Islet of Langerhans (tissue), 1 donor: Measurements from ENCODE around the gene BICD2.
"Not testable (repeated sequence)": the region's sequence is repeated elsewhere in the genome, so short reads cannot be mapped to it uniquely, and the experiment has no call there.

ENCODE experiments used
- FAIRE-seq: peaks from one replicate; lab custom pipeline; 2011; peaks lifted over from hg19 to GRCh38; lab: Jason Lieb, UNC

Gene BICD2

GRCh38 chr9:92770360-92770995 is 5.8 kb upstream of the BICD2 start:
- no peak for FAIRE-seq

GRCh38 chr9:92769990-92770359 is 5.3 kb upstream of the BICD2 start:
- no peak for FAIRE-seq

- no peak for FAIRE-seq
These were observed 4.7 kb upstream of the BICD2 start for GRCh38 chr9:92769286-92769685.

DNA sequence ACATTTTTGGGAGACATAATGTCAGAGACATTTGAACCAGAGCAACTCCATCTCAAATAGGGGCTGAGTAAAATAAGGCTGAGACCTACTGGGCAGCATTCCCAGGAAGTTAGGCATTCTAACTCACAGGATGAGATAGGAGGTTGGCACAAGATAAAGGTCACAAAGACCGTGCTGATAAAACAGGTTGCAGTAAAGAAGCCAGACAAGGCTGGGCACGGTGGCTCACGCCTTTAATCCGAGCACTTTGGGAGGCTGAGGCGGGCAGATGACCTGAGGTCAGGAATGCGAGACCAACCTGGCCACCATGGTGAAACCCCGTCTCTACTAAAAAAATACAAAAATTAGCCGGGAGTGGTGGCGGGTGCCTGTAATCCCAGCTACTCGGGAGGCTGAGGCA is 4.2 kb upstream of the BICD2 start:
- not testable (repeated sequence) for FAIRE-seq

GRCh38 chr9:92767066-92768054 is 2.7 kb upstream of the BICD2 start:
- FAIRE-seq, result no peak

GRCh38 chr9:92764988-92765936 is 629 bp upstream of the BICD2 start:
- FAIRE-seq, result no peak

GRCh38 chr9:92763721-92764380 is 782 bp downstream of the BICD2 start:
- FAIRE-seq, result no peak

DNA sequence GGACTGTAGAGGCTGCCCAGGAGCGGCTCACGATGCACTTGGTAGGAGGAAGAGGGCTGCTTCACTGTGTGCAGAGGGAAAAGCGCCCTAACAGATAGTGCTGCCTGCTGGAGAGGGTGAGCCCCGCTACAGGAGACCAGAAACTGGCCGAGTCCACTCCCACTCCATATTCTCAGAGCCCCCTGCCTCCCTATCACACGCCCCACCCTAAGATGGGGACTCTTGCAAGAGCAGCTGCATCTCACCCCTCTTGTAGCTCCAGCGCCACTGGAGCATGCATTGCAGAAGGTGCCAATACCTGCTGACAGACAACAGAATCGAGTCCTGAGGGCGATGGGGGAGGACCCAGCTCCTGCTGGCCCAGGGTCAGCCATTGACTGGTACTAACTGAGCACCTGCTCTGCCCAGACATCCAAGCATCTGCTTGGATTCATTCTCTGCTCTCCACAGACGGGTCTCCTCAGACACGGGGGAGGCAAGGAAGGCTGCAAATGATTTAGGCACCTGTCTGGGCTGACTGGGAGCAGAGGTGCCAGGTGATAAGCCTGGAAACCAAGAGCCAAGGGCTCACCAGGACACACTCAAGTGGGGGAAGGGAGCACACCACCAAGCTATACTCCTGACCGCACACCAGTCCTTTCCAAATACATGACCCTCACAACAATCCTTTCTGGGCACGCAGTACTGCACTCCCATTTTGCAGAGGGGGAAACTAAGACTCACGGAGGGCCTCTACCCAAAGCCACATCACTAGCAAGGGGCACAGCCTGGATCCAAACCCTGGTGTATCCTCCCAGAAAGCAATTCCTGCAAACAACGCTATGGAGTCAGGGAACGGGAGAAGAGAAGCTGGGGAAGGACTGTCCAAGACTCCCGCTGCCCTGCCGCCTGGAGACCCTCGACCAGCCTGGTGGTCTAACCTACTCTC is 1.6 kb downstream of the BICD2 start:
- no peak for FAIRE-seq

DNA sequence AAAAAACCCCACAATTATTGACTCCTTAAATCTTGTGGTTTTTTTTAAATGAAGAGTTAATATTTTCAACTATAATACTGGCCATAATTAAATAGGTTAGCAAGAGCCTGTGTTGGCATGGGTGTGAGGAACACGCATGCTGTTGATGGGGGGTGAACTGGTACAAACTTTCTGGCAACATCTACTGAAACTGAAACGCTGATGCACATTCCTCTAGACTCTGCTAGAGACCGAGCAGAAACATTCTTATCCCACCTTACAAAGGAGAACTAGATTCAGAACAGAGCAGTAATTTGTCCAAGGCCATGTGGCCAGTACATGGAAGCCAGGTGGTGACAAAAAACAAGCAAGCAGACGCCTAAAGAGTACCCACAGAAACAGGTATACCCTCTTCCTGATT is 2.4 kb downstream of the BICD2 start:
- no peak for FAIRE-seq

- FAIRE-seq, result no peak
These were observed 2.9 kb downstream of the BICD2 start for GRCh38 chr9:92761686-92762085.

DNA sequence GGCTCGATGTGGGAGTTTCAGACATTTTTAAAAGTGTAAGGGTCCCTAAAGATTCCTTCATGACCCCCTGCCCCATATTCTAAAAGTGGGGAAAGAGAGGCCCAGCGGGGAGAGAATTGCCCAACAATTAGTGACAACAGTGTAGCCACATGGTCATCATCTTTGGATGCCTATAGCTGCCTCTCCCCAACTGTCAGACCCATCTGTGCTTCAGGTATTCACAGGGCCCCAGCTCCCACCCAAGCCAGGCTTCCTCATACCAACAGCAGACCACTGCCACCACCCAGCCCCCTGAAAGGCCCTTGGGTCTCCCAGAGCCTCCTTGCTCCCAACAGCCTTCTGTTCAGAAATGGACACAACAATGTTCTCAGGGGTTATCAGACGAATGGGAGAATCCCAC is 4.1 kb downstream of the BICD2 start:
- FAIRE-seq, result no peak

- no peak for FAIRE-seq
These were observed 4.6 kb downstream of the BICD2 start for GRCh38 chr9:92760070-92760469.

- no peak for FAIRE-seq
These were observed 5.2 kb downstream of the BICD2 start for GRCh38 chr9:92759446-92759845.

GRCh38 chr9:92756792-92757191 is 7.8 kb downstream of the BICD2 start:
- no peak for FAIRE-seq

DNA sequence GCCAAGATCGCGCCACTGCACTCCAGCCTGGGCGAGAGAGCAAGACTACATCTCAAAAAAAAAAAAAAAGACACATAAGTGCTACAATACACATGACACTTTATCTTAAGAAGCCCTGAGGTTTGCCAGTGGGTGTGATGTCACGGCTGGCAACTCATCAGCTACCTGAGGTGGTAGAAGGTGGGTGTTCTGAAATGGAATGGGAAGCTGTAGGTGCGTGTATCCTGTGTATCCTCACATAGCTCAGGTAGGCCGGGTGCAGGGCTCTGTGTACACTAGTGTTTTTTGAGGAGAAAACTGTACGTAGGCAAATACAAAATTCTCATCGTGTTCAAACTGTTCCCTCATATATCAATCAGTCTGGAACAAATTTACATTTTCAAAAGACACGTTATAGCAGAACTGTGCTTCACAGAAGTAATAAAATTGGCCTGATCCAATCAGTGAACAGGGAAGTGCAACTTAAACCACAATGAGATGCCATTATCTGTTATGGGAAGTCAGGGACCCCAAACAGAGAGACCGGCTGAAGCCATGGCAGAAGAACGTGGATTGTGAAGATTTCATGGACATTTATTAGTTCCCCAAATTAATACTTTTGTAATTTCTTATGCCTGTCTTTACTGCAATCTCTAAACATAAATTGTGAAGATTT is 10.4 kb downstream of the BICD2 start:
- no peak for FAIRE-seq

- FAIRE-seq, result no peak
These were observed 11.7 kb downstream of the BICD2 start for GRCh38 chr9:92752812-92753404.

GRCh38 chr9:92749934-92750315 is 14.7 kb downstream of the BICD2 start:
- FAIRE-seq, result no peak

DNA sequence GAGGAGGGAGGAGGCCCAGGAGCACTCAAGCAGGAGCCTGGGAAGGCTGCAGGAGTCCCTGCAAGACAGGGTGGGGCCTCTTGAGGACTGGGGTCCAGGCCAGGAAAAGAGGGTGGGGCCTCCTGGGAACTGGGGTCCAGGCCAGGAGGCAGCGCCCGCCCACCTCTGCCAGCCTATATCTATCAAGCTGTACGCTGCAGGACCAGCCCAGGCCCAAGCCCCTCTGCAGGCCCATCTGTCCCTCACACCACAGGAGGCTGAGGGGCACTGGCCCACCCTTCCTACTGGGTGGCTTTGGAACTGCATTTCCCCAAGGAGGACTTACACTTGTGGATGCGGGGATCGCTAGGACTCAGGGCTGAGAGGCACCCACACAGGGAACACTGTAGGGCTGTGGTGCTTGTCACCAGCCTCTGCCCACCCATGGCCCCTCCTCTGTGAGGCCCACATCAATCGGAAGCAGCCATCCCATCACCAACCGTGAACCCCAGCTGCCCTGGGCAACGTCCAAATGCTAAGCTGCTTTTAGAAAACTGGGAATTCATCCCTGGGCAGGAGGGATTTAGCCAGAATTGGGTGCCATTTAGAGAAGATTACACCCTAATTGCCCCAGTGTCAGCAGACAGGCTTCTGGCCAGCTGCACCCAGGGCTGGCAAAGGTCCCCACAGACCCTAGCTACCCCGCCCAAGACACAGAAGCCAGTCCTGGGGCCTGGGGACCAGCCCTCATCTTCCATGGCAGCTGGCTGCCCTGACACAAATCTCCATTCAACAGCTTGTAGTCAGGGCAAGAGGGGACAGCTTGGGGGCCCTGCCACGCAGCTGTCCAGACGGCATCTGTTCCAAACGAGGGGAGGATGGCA is 15.3 kb downstream of the BICD2 start:
- no peak for FAIRE-seq

GRCh38 chr9:92748233-92748497 is 16.5 kb downstream of the BICD2 start:
- FAIRE-seq, result no peak
